ENCODE measurements around the gene ASB13. TPM values are rescaled to one million over a fixed set of nuclear protein-coding genes. Genes with fewer than 3 reads are reported as not detected.

The ASB13 gene
- total and polyA plus RNA-seq, 10 of the 15 experiments (the other 5 are each of a cell fraction or from before 2014, with no cell fraction given), result 0.02 to 0.59 (median 0.10) TPM; not detected in 2

GRCh38 chr10:5627486-5628044 lies 38.8 kb downstream of the ASB13 start:
- no TSS peak for BruUV-seq (replicated peaks)
- Histone ChIP-seq H2AFZ (ENCODE audit: control insufficient read depth, low read depth, low read length) (no peak overlapping the region), H3K4me2 (ENCODE audit: control insufficient read depth, insufficient read depth) (no peak overlapping the region), H3K27ac (ENCODE audit: control insufficient read depth, insufficient read depth) (no peak overlapping the region), H3K27me3 (replicated peaks in 1 of 2; ENCODE audit: control insufficient read depth in 2 of 2, insufficient read depth in 2 of 2, low read length in 1 of 2) (peaks cover 3 to 5% of the 10 kb centered on the region in 2 experiments; a peak in 3 of 4 replicates), H3K4me1 (ENCODE audit: control insufficient read depth, insufficient read depth, low read length) (peaks cover 8% of the 10 kb centered on the region), H3K79me2 (ENCODE audit: control insufficient read depth, insufficient read depth, low read length) (no peaks in the 10 kb centered on the region), H3K4me3 (no peak overlapping the region), H3K9me3 (replicated peaks; ENCODE audit: control insufficient read depth, insufficient read depth, low read length) (no peaks in the 10 kb centered on the region), H3K9ac (ENCODE audit: control insufficient read depth, insufficient read depth, low read length) (no peak overlapping the region), H3K36me3 (ENCODE audit: control insufficient read depth in 2 of 2, insufficient read depth in 2 of 2, low read length in 1 of 2) (no peaks in the 10 kb centered on the region), H4K20me1 (ENCODE audit: control insufficient read depth, insufficient read depth) (no peaks in the 10 kb centered on the region)
- ChIA-PET CTCF (interaction anchor here (0.7 to 21.3 kb wide), 2 partner anchors 188 to 1717 kb away, joined by 3 to 535 read pairs; no protein-coding TSS in a partner anchor), SMC1A (ENCODE audit: uncharacterized antibody, unreplicated experiment) (no interaction called here), POLR2A (no interaction called here), RAD21 (ENCODE audit: unreplicated experiment) (interaction anchor here (0.5 kb wide), 1 partner anchor 354 kb away, joined by 4 read pairs; no protein-coding TSS in a partner anchor)
- DNase-seq (ENCODE audit: low read depth, low spot score) (no peak), ATAC-seq (no peak), FAIRE-seq (no peak)
- 45% methylated on average over 7 of the region's 7 CpGs for WGBS (ENCODE audit: insufficient coverage, insufficient replicate concordance, low lambda C conversion rate, missing lambda C conversion rate)
- intact Hi-C loops (cut with micrococcal nuclease; ENCODE audit: unreplicated experiment), result no loop called here
- in situ Hi-C loops (cut with MboI), result loop anchor here (10.0 kb wide), 1 partner anchor 783 kb away; no protein-coding TSS in a partner anchor
- TF ChIP-seq SMAD1 (IDR thresholded peaks at IDR 0.05; ENCODE audit: low read depth, partially characterized antibody), result no peak
- TF ChIP-seq IKZF2 (IDR thresholded peaks at IDR 0.05), result no peak
- TF ChIP-seq GATAD2B (conservative IDR thresholded peaks at IDR 0.05; ENCODE audit: low read depth), result no peak

DNA sequence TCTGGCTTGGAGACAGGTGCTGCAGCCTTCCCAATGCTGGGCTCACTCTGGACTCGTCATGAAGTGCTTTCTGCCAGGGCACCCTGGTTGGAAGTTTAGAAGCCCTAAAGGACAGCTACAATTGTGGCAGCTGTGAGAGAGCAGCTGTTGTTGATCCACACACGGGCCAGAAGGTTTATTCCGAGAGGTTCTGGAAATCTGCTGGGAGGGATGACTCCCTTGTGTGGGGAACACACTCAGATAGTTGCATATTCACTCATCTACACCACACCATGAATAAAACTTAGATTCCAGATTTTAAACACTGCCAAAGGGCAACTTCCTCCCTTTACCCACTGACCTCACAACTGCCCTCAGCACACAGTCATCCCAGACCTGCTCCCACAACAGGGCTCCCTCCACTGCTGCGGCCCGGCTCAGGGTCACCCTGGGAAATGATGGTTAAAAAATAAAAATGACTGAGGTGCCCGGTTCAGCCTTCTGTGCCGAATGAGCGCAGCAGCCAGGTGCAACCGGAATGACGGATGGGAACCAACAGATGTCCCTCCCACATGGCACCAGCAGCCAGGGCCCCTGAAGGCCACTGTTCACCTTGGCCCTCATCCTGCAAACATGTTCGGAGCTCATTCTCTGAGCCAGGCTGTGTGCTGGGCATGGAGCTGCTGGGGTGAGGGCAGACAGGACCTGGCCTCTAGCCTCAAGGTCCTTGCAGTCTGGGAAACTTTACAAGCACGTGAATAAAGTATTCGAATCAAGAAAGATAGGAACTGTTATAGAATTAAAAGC lies 40.2 kb downstream of the ASB13 start:
- no peak overlapping the region for H3K9ac ChIP-seq (ENCODE audit: control insufficient read depth, insufficient read depth, low read length)
- no peak for ATAC-seq
- no peak overlapping the region for H3K4me3 ChIP-seq
- H3K4me1 ChIP-seq (ENCODE audit: control insufficient read depth, insufficient read depth, low read length), result peaks cover 8% of the 10 kb centered on the region
- FAIRE-seq, result no peak
- 14% methylated on average over 13 of the region's 13 CpGs for WGBS (ENCODE audit: insufficient coverage, insufficient replicate concordance, low lambda C conversion rate, missing lambda C conversion rate)
- no peak overlapping the region for H2AFZ ChIP-seq (ENCODE audit: control insufficient read depth, low read depth, low read length)
- in situ Hi-C loops (cut with MboI) (loop anchor here (10.0 kb wide), 1 partner anchor 781 kb away; no protein-coding TSS in a partner anchor), intact Hi-C loops (cut with micrococcal nuclease; ENCODE audit: unreplicated experiment) (no loop called here)
- TF ChIP-seq, protein P1, sequence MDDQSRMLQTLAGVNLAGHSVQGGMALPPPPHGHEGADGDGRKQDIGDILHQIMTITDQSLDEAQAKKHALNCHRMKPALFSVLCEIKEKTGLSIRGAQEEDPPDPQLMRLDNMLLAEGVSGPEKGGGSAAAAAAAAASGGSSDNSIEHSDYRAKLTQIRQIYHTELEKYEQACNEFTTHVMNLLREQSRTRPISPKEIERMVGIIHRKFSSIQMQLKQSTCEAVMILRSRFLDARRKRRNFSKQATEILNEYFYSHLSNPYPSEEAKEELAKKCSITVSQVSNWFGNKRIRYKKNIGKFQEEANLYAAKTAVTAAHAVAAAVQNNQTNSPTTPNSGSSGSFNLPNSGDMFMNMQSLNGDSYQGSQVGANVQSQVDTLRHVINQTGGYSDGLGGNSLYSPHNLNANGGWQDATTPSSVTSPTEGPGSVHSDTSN (IDR thresholded peaks at IDR 0.05; ENCODE audit: insufficient replicate concordance, low read depth, low read length), result no peak
- no peak for TF ChIP-seq CBX5 (IDR thresholded peaks at IDR 0.05; ENCODE audit: low read depth)
- TF ChIP-seq ZNF24 (IDR thresholded peaks at IDR 0.05), result no peak
- no peak for TF ChIP-seq NRF1 (conservative IDR thresholded peaks at IDR 0.05; ENCODE audit: low read depth, low read length)
- no peak for TF ChIP-seq WRNIP1 (IDR thresholded peaks at IDR 0.05; ENCODE audit: borderline replicate concordance, low read depth, low read length)
- TF ChIP-seq RAD51 (IDR thresholded peaks at IDR 0.05), result no peak
- TF ChIP-seq CREM (IDR thresholded peaks at IDR 0.05; ENCODE audit: low read depth), result no peak
- no peak for TF ChIP-seq ESRRA (IDR thresholded peaks at IDR 0.05; ENCODE audit: low read length)
- no peak for TF ChIP-seq YY1 (IDR thresholded peaks at IDR 0.05; ENCODE audit: low read depth, low read length)
- TF ChIP-seq DPF2 (IDR thresholded peaks at IDR 0.05), result no peak
- SMC1A ChIA-PET (ENCODE audit: uncharacterized antibody, unreplicated experiment), result interaction anchor here (5.2 kb wide), 1 partner anchor 185 kb away, joined by 129 read pairs; no protein-coding TSS in a partner anchor
- no peaks in the 10 kb centered on the region for H3K36me3 ChIP-seq (ENCODE audit: control insufficient read depth in 2 of 2, insufficient read depth in 2 of 2, low read length in 1 of 2)
- peaks cover 3 to 5% of the 10 kb centered on the region in 2 experiments; a peak in 3 of 4 replicates for H3K27me3 ChIP-seq (replicated peaks in 1 of 2; ENCODE audit: control insufficient read depth in 2 of 2, insufficient read depth in 2 of 2, low read length in 1 of 2)
- H3K79me2 ChIP-seq (ENCODE audit: control insufficient read depth, insufficient read depth, low read length), result no peaks in the 10 kb centered on the region
- CTCF ChIA-PET, result interaction anchor here (21.3 kb wide), 1 partner anchor 186 kb away, joined by 535 read pairs; no protein-coding TSS in a partner anchor
- POLR2A ChIA-PET, result no interaction called here
- H3K9me3 ChIP-seq (replicated peaks; ENCODE audit: control insufficient read depth, insufficient read depth, low read length), result no peaks in the 10 kb centered on the region
- RAD21 ChIA-PET (ENCODE audit: unreplicated experiment), result no interaction called here
- no peak for DNase-seq (ENCODE audit: low read depth, low spot score)
- no peaks in the 10 kb centered on the region for H4K20me1 ChIP-seq (ENCODE audit: control insufficient read depth, insufficient read depth)
- no peak overlapping the region for H3K4me2 ChIP-seq (ENCODE audit: control insufficient read depth, insufficient read depth)
- BruUV-seq (replicated peaks), result no TSS peak
- H3K27ac ChIP-seq (ENCODE audit: control insufficient read depth, insufficient read depth), result no peak overlapping the region
